ENCODE results near the gene SPTB.

GRCh38 chr14:64774272-64774671 is 105.4 kb downstream of the SPTB start:
- TF ChIP-seq CTCF (IDR thresholded peaks at IDR 0.05; ENCODE audit: borderline replicate concordance, extremely low read depth, low read length, poor library complexity, severe bottlenecking) (no peak), EZH2 (IDR thresholded peaks at IDR 0.05; ENCODE audit: borderline replicate concordance, low read depth, low read length, severe bottlenecking) (no peak)

All from DND-41 (cell line).